KMS-11 (cell line): ENCODE results near the gene SCAMP1.

Source experiments
- H2AFZ ChIP-seq: fragments of 200-600 bp; sonication (generic); 2 replicates; pipeline ENCODE4 v1.6.1; 2016; ENCODE audit warnings: antibody characterized with exemption, mixed run types, low read depth
- H3K27ac ChIP-seq: fragments of 200-600 bp; sonication (generic); 2 replicates; pipeline ENCODE4 v1.6.1; 2016; ENCODE audit warnings: mild to moderate bottlenecking, mixed run types
- H3K27me3 ChIP-seq: fragments of 200-600 bp; sonication (generic); 2 replicates; pipeline ENCODE4 v1.6.1; 2017; ENCODE audit warnings: mild to moderate bottlenecking, low read depth, mixed run types, moderate library complexity; ENCODE audit not compliant: insufficient read depth
- H3K36me3 ChIP-seq: fragments of 200-600 bp; sonication (generic); 2 replicates; pipeline ENCODE4 v1.6.1; 2017; ENCODE audit warnings: mild to moderate bottlenecking, mixed run types; ENCODE audit not compliant: insufficient read depth
- H3K4me1 ChIP-seq: fragments of 200-600 bp; sonication (generic); 2 replicates; pipeline ENCODE4 v1.6.1; 2016; ENCODE audit warnings: mild to moderate bottlenecking, low read depth, mixed run types; ENCODE audit not compliant: poor library complexity, severe bottlenecking
- H3K4me2 ChIP-seq: fragments of 200-600 bp; sonication (generic); 2 replicates; pipeline ENCODE4 v1.7.0; 2016; ENCODE audit warnings: mild to moderate bottlenecking, mixed run types
- H3K4me3 ChIP-seq: fragments of 200-600 bp; sonication (generic); IDR thresholded peaks from 2 replicates; pipeline ENCODE4 v1.6.1; 2017; ENCODE audit warnings: low read depth, low read length, mixed read lengths; ENCODE audit not compliant: insufficient read depth
- H3K79me2 ChIP-seq: fragments of 200-600 bp; sonication (generic); 2 replicates; pipeline ENCODE4 v1.6.1; 2016; ENCODE audit warnings: low read depth, mixed run types; ENCODE audit not compliant: insufficient read depth
- H3K9ac ChIP-seq: fragments of 200-600 bp; sonication (generic); 2 replicates; pipeline ENCODE4 v1.6.1; 2016; ENCODE audit warnings: mild to moderate bottlenecking, mixed run types
- H4K20me1 ChIP-seq: fragments of 200-600 bp; sonication (generic); 2 replicates; pipeline ENCODE4 v1.6.1; 2016; ENCODE audit warnings: mild to moderate bottlenecking, mixed run types; ENCODE audit not compliant: insufficient read depth
- TF ChIP-seq, protein P1 (sequence below): fragments of 200-600 bp; sonication (generic); conservative IDR thresholded peaks from 2 replicates; pipeline ENCODE4 v1.6.1; 2017; ENCODE audit warnings: low read depth, mild to moderate bottlenecking, antibody characterized with exemption, low read length, moderate library complexity, mixed read lengths

SCAMP1 gene

DNA sequence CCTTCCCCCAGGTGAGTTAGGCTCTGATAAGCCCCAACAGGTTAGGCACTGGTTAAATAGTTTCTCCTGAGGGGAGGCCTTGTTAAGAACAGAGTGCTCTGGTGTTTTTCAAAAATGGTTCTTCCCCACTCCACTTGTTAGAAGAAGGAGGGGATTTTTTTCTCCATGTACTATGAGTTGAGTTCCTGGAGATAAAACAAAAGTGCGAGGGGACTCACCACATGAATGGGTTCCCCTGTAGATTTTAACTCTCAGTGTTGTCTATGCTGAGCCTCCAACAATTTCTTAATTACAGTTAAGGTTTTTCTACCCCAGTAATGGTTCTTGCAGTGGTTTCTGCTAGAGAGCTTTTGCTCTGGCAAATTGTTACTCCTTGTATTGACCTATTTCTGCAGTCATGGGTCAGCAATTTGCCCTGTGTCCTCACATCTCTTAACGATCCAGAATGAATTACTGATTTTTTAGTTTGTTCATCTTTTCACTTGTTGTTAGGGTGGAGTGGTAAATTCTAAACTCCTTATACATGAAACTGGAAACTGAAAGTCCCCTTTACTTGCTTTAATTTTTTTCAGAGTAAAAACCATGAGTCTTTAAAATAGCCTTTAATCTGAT is 44.4 kb downstream of the SCAMP1 start:
- peak overlapping the region; percentile 16; the same call in 1 of the 2 replicates for H3K27ac ChIP-seq
- TF ChIP-seq, protein P1, sequence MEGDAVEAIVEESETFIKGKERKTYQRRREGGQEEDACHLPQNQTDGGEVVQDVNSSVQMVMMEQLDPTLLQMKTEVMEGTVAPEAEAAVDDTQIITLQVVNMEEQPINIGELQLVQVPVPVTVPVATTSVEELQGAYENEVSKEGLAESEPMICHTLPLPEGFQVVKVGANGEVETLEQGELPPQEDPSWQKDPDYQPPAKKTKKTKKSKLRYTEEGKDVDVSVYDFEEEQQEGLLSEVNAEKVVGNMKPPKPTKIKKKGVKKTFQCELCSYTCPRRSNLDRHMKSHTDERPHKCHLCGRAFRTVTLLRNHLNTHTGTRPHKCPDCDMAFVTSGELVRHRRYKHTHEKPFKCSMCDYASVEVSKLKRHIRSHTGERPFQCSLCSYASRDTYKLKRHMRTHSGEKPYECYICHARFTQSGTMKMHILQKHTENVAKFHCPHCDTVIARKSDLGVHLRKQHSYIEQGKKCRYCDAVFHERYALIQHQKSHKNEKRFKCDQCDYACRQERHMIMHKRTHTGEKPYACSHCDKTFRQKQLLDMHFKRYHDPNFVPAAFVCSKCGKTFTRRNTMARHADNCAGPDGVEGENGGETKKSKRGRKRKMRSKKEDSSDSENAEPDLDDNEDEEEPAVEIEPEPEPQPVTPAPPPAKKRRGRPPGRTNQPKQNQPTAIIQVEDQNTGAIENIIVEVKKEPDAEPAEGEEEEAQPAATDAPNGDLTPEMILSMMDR, result no peak
- H3K4me2 ChIP-seq, result peak overlapping the region; percentile 40
- no peak overlapping the region for H3K9ac ChIP-seq
- no peak overlapping the region for H3K4me3 ChIP-seq
- H4K20me1 ChIP-seq, result no peaks in the 10 kb centered on the region
- H3K4me1 ChIP-seq, result peaks cover 30% of the 10 kb centered on the region
- no peaks in the 10 kb centered on the region for H3K36me3 ChIP-seq
- H2AFZ ChIP-seq, result no peak overlapping the region
- H3K79me2 ChIP-seq, result no peaks in the 10 kb centered on the region
- no peaks in the 10 kb centered on the region for H3K27me3 ChIP-seq

DNA sequence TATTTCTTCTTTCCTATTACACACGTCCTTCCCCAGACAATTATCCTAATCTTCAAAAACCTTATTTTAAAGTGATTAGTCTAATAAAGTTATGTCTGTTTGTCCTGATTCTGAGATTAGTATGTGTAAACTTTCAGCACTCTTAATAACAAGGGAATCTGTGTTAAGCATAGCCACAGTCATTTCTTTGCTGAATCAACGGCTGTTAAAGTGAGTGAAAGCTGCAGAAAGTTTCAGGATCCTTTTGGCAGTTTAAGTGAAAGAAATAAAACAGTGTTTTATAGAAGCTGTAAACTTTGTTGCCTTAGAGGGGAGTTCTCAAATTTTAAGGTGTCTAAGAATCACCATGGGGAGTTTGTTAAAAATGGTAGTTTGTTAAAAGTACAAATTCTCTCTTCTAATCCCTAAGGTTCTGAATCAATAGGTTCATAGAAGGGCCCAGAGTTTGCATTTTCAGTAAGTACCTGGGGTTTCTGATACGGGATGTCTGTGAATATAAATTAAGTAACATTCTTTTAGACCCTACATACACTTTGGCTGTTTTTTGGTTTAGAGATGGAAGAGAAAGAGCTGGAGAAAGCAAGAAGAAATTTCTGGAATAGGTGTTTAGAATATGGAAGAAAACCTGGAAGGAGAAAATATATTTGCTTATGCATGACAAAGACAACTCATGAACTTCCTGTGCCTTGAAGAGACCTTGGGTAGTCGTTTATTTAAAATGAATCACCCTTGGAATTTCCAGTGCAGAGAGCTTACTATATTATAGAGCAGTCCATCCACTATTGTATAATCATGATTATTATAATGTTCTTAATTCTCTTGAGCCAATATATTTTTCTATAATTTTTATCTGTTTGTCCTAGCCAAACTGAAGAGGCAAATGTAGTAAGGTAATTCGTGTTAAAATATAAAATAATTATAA is 45.7 kb downstream of the SCAMP1 start:
- Histone ChIP-seq H3K79me2 (no peaks in the 10 kb centered on the region), H3K4me2 (peak overlapping the region; percentile 40), H3K36me3 (no peaks in the 10 kb centered on the region), H3K27me3 (no peaks in the 10 kb centered on the region), H3K27ac (peak overlapping the region; percentile 22; the same call in 1 of the 2 replicates), H3K4me3 (no peak overlapping the region), H3K9ac (no peak overlapping the region), H2AFZ (no peak overlapping the region), H3K4me1 (peaks cover 30% of the 10 kb centered on the region), H4K20me1 (no peaks in the 10 kb centered on the region)
- TF ChIP-seq, protein P1, result no peak

DNA sequence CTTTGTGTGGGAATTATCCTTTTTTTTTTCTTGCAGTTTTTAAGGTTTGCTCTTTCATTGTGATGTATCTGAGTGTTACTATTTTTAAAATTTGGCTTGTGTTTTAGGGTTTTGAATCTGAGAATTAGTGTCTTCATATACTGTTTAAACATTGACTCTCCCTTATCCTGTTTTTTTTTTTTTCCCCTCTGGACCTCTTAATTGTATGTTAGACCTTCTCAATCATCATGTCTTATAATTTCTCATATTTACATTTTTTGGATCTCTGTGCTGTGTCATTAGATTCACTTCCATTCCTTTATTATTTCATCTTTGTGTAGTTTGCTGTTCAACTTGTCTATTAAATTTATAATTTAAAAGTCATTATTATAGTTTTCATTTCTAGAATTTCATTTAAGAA is 47.0 kb downstream of the SCAMP1 start:
- TF ChIP-seq, protein P1, result no peak
- Histone ChIP-seq H3K9ac (no peak overlapping the region), H3K4me1 (peaks cover 30% of the 10 kb centered on the region), H2AFZ (no peak overlapping the region), H3K27me3 (no peaks in the 10 kb centered on the region), H3K79me2 (no peaks in the 10 kb centered on the region), H4K20me1 (no peaks in the 10 kb centered on the region), H3K27ac (no peak overlapping the region), H3K4me3 (no peak overlapping the region), H3K36me3 (no peaks in the 10 kb centered on the region), H3K4me2 (no peak overlapping the region)

DNA sequence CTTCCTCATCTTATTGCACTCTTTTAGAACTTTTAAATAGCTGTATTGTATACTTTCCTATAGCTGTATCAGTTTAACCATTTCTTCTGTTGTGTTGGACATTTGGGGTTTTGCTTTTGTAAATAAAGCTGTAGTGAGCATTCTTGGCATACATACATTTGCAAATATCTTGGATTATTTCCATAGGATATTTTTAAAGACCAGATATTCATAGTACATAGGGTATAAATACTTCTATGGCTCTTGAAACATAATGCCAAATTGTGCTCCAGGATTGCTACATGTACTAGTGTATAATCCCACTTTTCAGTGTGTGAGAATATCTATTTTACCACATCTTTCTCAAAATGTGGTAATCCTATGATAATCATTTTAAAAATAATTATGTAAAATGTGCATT is 51.2 kb downstream of the SCAMP1 start:
- H3K4me1 ChIP-seq, result peaks cover 3% of the 10 kb centered on the region
- no peaks in the 10 kb centered on the region for H3K79me2 ChIP-seq
- no peak overlapping the region for H2AFZ ChIP-seq
- TF ChIP-seq, protein P1, result no peak
- no peak overlapping the region for H3K4me3 ChIP-seq
- no peak overlapping the region for H3K27ac ChIP-seq
- no peak overlapping the region for H3K9ac ChIP-seq
- H3K27me3 ChIP-seq, result no peaks in the 10 kb centered on the region
- no peaks in the 10 kb centered on the region for H4K20me1 ChIP-seq
- no peaks in the 10 kb centered on the region for H3K36me3 ChIP-seq
- no peak overlapping the region for H3K4me2 ChIP-seq
